Thyroid gland (tissue), 4 donors: ENCODE results near the gene TTC31.

Experiments used
- POLR2A ChIP-seq, 2 donors: fragments of 450-650 bp; IDR thresholded peaks; one replicate each; pipeline ENCODE4 v1.6.1; 2017; ENCODE audit warnings: antibody characterized with exemption in 2 of 2, mild to moderate bottlenecking in 2 of 2, moderate library complexity in 1 of 2
- TF ChIP-seq, protein P1 (sequence below), 6 experiments: fragments of 200-600 bp in 3 of 6; fragments of 450-650 bp in 3 of 6; sonication (generic) in 3 of 6; IDR thresholded peaks; one replicate each; pipeline ENCODE4 v1.5.1; 2016 to 2019; ENCODE audit warnings: antibody characterized with exemption in 6 of 6, mild to moderate bottlenecking in 2 of 6, inconsistent platforms in 1 of 6, moderate library complexity in 1 of 6

DNA sequence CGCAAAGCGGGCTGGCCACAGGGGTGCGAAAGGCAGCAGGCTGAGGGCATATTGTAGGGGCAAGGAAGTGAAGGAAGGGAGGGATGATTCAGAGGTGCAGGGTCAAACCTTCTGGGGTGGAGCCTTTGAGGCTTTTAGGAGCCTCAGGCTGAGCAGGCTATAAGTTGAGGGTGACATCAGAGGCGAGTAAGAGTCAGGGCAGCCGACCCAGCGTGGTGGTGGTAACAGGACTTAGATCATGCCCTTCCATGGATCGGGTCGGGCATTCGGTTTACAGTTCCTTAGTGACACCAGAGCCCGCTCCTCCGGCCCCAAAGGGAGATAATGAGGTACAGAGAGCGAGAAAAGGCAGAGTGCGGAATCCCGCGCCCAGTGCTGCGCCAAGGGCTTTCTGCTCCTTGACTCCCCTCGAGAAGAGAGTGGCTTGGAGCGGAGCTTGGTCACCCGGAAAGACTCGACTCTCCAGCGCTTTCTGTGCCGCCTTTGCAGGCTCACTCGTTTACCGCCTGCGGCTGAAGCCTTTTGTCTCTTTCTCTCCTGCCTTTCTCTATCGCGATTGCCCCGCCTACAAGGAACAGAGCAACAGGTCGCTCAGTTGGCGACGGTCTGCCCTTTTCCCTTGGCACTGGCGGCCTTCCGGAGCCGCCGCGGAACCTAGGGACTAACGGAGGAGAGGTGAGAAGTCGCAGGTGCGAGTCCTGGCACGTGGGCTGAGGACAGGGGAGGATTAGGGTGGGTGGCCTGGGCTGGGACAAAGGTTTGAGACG lies 15.8 kb downstream of the TTC31 start:
- TF ChIP-seq, protein P1, sequence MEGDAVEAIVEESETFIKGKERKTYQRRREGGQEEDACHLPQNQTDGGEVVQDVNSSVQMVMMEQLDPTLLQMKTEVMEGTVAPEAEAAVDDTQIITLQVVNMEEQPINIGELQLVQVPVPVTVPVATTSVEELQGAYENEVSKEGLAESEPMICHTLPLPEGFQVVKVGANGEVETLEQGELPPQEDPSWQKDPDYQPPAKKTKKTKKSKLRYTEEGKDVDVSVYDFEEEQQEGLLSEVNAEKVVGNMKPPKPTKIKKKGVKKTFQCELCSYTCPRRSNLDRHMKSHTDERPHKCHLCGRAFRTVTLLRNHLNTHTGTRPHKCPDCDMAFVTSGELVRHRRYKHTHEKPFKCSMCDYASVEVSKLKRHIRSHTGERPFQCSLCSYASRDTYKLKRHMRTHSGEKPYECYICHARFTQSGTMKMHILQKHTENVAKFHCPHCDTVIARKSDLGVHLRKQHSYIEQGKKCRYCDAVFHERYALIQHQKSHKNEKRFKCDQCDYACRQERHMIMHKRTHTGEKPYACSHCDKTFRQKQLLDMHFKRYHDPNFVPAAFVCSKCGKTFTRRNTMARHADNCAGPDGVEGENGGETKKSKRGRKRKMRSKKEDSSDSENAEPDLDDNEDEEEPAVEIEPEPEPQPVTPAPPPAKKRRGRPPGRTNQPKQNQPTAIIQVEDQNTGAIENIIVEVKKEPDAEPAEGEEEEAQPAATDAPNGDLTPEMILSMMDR (IDR thresholded peaks at IDR 0.05), result no peak
- no peak for TF ChIP-seq POLR2A (IDR thresholded peaks at IDR 0.05)
